ENCODE results near the gene REN. TPM values are rescaled to one million over a fixed set of nuclear protein-coding genes. Genes with fewer than 3 reads are reported as not detected.

REN gene
- total and polyA plus RNA-seq, 2 donors from 2014 or later, result 32.4 to 1,159 TPM

- no peaks in the 10 kb centered on the region for H3K27me3 ChIP-seq (ENCODE audit: control insufficient read depth, insufficient read depth, low read length)
- DNase-seq (peak; percentile 56 to 80 (median 63)), FAIRE-seq (no peak)
- H3K4me3 ChIP-seq (ENCODE audit: low read length in 3 of 3), result peak overlapping the region in 1 of 3 donors; percentile 10
- H3K9me3 ChIP-seq (ENCODE audit: control insufficient read depth in 2 of 3, insufficient read depth in 1 of 3, low read length in 3 of 3), result no peaks in the 10 kb centered on the region
- H3K9ac ChIP-seq (ENCODE audit: low read length in 3 of 3), result peak overlapping the region in 1 of 3 donors; percentile 79
- peak overlapping the region; percentile 94 to 96 for H3K27ac ChIP-seq (ENCODE audit: low read depth in 2 of 2, low read length in 2 of 2)
- peaks cover 0 to 30% (median 17%) of the 10 kb centered on the region in 3 donors for H3K36me3 ChIP-seq (ENCODE audit: control insufficient read depth in 2 of 3, insufficient read depth in 3 of 3, low read length in 3 of 3)
- intact Hi-C loops (cut with DNase I), result loop anchor here (5.0 kb wide), 1 partner anchor 258 kb away; no protein-coding TSS in a partner anchor
- peaks cover 0 to 51% (median 49%) of the 10 kb centered on the region in 3 donors for H3K4me1 ChIP-seq (ENCODE audit: control insufficient read depth in 2 of 3, insufficient read depth in 2 of 3, low read depth in 1 of 3, low read length in 3 of 3)
- no peak for TF ChIP-seq CTCF (IDR thresholded peaks at IDR 0.05; ENCODE audit: borderline replicate concordance, extremely low read depth, insufficient read depth)
Observed at GRCh38 chr1:204130178-204130577, 36.0 kb downstream of the REN start.

- H3K9me3 ChIP-seq (ENCODE audit: control insufficient read depth in 2 of 3, insufficient read depth in 1 of 3, low read length in 3 of 3), result no peaks in the 10 kb centered on the region
- peak; percentile 94 for TF ChIP-seq CTCF (IDR thresholded peaks at IDR 0.05; ENCODE audit: borderline replicate concordance, extremely low read depth, insufficient read depth)
- H3K4me1 ChIP-seq (ENCODE audit: control insufficient read depth in 2 of 3, insufficient read depth in 2 of 3, low read depth in 1 of 3, low read length in 3 of 3), result peaks cover 0 to 51% (median 49%) of the 10 kb centered on the region in 3 donors
- H3K9ac ChIP-seq (ENCODE audit: low read length in 3 of 3), result peak overlapping the region in 2 of 3 donors; percentile 79 to 80
- intact Hi-C loops (cut with DNase I), result no loop called here
- peaks cover 2 to 29% (median 17%) of the 10 kb centered on the region in 3 donors for H3K36me3 ChIP-seq (ENCODE audit: control insufficient read depth in 2 of 3, insufficient read depth in 3 of 3, low read length in 3 of 3)
- H3K27me3 ChIP-seq (ENCODE audit: control insufficient read depth, insufficient read depth, low read length), result no peaks in the 10 kb centered on the region
- FAIRE-seq, result no peak
- peak overlapping the region; percentile 94 to 96 for H3K27ac ChIP-seq (ENCODE audit: low read depth in 2 of 2, low read length in 2 of 2)
- H3K4me3 ChIP-seq (ENCODE audit: low read length in 3 of 3), result peak overlapping the region in 2 of 3 donors; percentile 56 to 66
- peak; percentile 82 to 89 (median 85) for DNase-seq
Observed at GRCh38 chr1:204128964-204129896, 36.9 kb downstream of the REN start.

- Histone ChIP-seq H3K27me3 (ENCODE audit: control insufficient read depth, insufficient read depth, low read length) (no peaks in the 10 kb centered on the region), H3K9ac (ENCODE audit: low read length in 3 of 3) (peak overlapping the region in 1 of 3 donors; percentile 54), H3K27ac (ENCODE audit: low read depth in 2 of 2, low read length in 2 of 2) (peak overlapping the region; percentile 94 to 96), H3K4me1 (ENCODE audit: control insufficient read depth in 2 of 3, insufficient read depth in 2 of 3, low read depth in 1 of 3, low read length in 3 of 3) (peaks cover 0 to 51% (median 49%) of the 10 kb centered on the region in 3 donors), H3K9me3 (ENCODE audit: control insufficient read depth in 2 of 3, insufficient read depth in 1 of 3, low read length in 3 of 3) (no peaks in the 10 kb centered on the region), H3K36me3 (ENCODE audit: control insufficient read depth in 2 of 3, insufficient read depth in 3 of 3, low read length in 3 of 3) (peaks cover 2 to 30% (median 17%) of the 10 kb centered on the region in 3 donors), H3K4me3 (ENCODE audit: low read length in 3 of 3) (peak overlapping the region in 1 of 3 donors; percentile 10)
- intact Hi-C loops (cut with DNase I), result no loop called here
- TF ChIP-seq CTCF (IDR thresholded peaks at IDR 0.05; ENCODE audit: borderline replicate concordance, extremely low read depth, insufficient read depth), result no peak
- peak in 1 of 5 donors; percentile 44 for DNase-seq
- FAIRE-seq, result no peak
Observed at GRCh38 chr1:204128464-204128963, 37.6 kb downstream of the REN start.

All from kidney (tissue), 14 donors.